ENCODE measurements around the gene EAPP.

GRCh38 chr14:34488528-34488927 lies 51.0 kb downstream of the EAPP start:
- TF ChIP-seq, protein P1, sequence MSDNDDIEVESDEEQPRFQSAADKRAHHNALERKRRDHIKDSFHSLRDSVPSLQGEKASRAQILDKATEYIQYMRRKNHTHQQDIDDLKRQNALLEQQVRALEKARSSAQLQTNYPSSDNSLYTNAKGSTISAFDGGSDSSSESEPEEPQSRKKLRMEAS (IDR thresholded peaks at IDR 0.05) = no peak
- TF ChIP-seq REST (IDR thresholded peaks at IDR 0.05; ENCODE audit: low read depth) (no peak), CREB1 (IDR thresholded peaks at IDR 0.05; ENCODE audit: low read depth) (no peak), YY1 (IDR thresholded peaks at IDR 0.05; ENCODE audit: low read depth) (no peak), CEBPB (IDR thresholded peaks at IDR 0.05) (no peak), TAF1 (IDR thresholded peaks at IDR 0.05; ENCODE audit: low read depth) (no peak), NFIC (IDR thresholded peaks at IDR 0.05) (no peak)

All from Ishikawa (cell line).